AG04450 (cell line): ENCODE measurements around the gene SLC39A9. TPM values are rescaled to one million over a fixed set of nuclear protein-coding genes. Genes with fewer than 3 reads are reported as not detected.

Source experiments
- CTCF ChIA-PET: fragments of 300-600, 350-600 bp; formaldehyde crosslinking; extraction: SDS; loops from one replicate; lab custom pipeline; 2022; ENCODE audit warnings: antibody characterized with exemption, inconsistent platforms; lab: Charles Lee
- POLR2A ChIA-PET: fragments of 350-600 bp; formaldehyde crosslinking; extraction: SDS; loops from one replicate; lab custom pipeline; 2021; ENCODE audit warnings: antibody characterized with exemption, inconsistent platforms; lab: Yijun Ruan, JAX
- DNase-seq: peaks from one replicate; pipeline ENCODE4 v3.0.0-alpha.2; 2011; ENCODE audit warnings: low read depth, low spot score
- H3K27ac ChIP-seq: one replicate; pipeline ENCODE4 v1.5.1; 2012; ENCODE audit warnings: low read depth, low read length, control low read depth
- H3K27me3 ChIP-seq: one replicate; pipeline ENCODE4 v1.6.0; 2012; ENCODE audit warnings: low read length; ENCODE audit not compliant: control insufficient read depth, insufficient read depth
- H3K4me3 ChIP-seq: 2 replicates; pipeline ENCODE4 v1.5.1; 2011; ENCODE audit warnings: mild to moderate bottlenecking, low read depth, low read length, control low read depth
- H3K9me3 ChIP-seq: 2 replicates; pipeline ENCODE4 v1.5.1; 2012; ENCODE audit warnings: low read length; ENCODE audit not compliant: control insufficient read depth, insufficient read depth
- CTCF ChIP-seq: IDR thresholded peaks from 2 replicates; pipeline ENCODE4 v1.5.1; 2011; ENCODE audit warnings: low read depth, low read length, control low read depth, inconsistent platforms
- polyA plus RNA-seq: library from polyadenylated mRNA; depleted of rRNA; stranded (reverse); fragments of >200 nt; gene quantifications from 2 replicates; pipeline ENCODE4 v1.2.3, GENCODE V29; 2011

The SLC39A9 gene
- polyA plus RNA-seq, 1 experiment: 82.2 TPM

- H3K9me3 ChIP-seq: peaks cover 7% of the 10 kb centered on the region
- no peaks in the 10 kb centered on the region for H3K27me3 ChIP-seq
- 0 out of 2 replicates have a peak, but pooled peaks have one; percentile 13 for TF ChIP-seq CTCF
- ChIA-PET CTCF (interaction anchor here (0.6 kb wide), 1 partner anchor 979 kb away, joined by 4 read pairs; no protein-coding TSS in a partner anchor), POLR2A (no interaction called here)
- no peak for DNase-seq
- H3K4me3 ChIP-seq: no peak overlapping the region
- no peak overlapping the region for H3K27ac ChIP-seq
These were observed 24.8 kb downstream of the SLC39A9 start for GRCh38 chr14:69423279-69423678.

- no peaks in the 10 kb centered on the region for H3K27me3 ChIP-seq
- H3K4me3 ChIP-seq: no peak overlapping the region
- ChIA-PET POLR2A (interaction anchor here (0.7 to 1.4 kb wide), 2 partner anchors 26 to 76 kb away, joined by 4 to 5 read pairs; partner anchors contain the start of genes ERH and SLC39A9), CTCF (interaction anchor here (0.9 to 1.0 kb wide), 2 partner anchors 35 to 262 kb away, joined by 3 to 5 read pairs; no protein-coding TSS in a partner anchor)
- no peak overlapping the region for H3K27ac ChIP-seq
- no peak for DNase-seq
- peaks cover 7% of the 10 kb centered on the region for H3K9me3 ChIP-seq
- no peak for TF ChIP-seq CTCF
These were observed 25.8 kb downstream of the SLC39A9 start for GRCh38 chr14:69424149-69424923.

- POLR2A ChIA-PET: no interaction called here
- Histone ChIP-seq H3K9me3 (no peaks in the 10 kb centered on the region), H3K27ac (no peak overlapping the region), H3K4me3 (no peak overlapping the region), H3K27me3 (no peaks in the 10 kb centered on the region)
- TF ChIP-seq CTCF: no peak
- no peak for DNase-seq
- CTCF ChIA-PET: no interaction called here
These were observed 29.1 kb downstream of the SLC39A9 start for GRCh38 chr14:69427596-69427995.

GRCh38 chr14:69428289-69428998 is 30.0 kb downstream of the SLC39A9 start:
- H3K9me3 ChIP-seq: no peaks in the 10 kb centered on the region
- no peak overlapping the region for H3K4me3 ChIP-seq
- no peak overlapping the region for H3K27ac ChIP-seq
- DNase-seq: no peak
- ChIA-PET CTCF (interaction anchor here (2.2 kb wide), 1 partner anchor 32 kb away, joined by 6 read pairs; no protein-coding TSS in a partner anchor), POLR2A (no interaction called here)
- H3K27me3 ChIP-seq: no peaks in the 10 kb centered on the region
- TF ChIP-seq CTCF: no peak
